CD14-positive monocyte (primary cell): Measurements from ENCODE around the gene GCNA. TPM values are rescaled to one million over a fixed set of nuclear protein-coding genes. Genes with fewer than 3 reads are reported as not detected.

Experiments
- DNase-seq, 3 donors: peaks; one replicate each; pipeline ENCODE4 v3.0.0-alpha.2; 2011 to 2022
- H2AFZ ChIP-seq: 2 replicates; pipeline ENCODE4 v1.6.0; 2012; ENCODE audit warnings: mild to moderate bottlenecking, low read depth, low read length, inconsistent platforms; ENCODE audit not compliant: insufficient read depth, poor library complexity, severe bottlenecking
- H3K27ac ChIP-seq, 2 donors: 1 replicate in 1 of 2; 2 replicates in 1 of 2; pipeline ENCODE4 v1.5.1; 2012 to 2013; ENCODE audit warnings: low read length in 2 of 2, control low read depth in 1 of 2, inconsistent platforms in 1 of 2, low read depth in 1 of 2, mild to moderate bottlenecking in 1 of 2
- H3K27me3 ChIP-seq, 2 donors: one replicate each; pipeline versions ENCODE4 v1.6.0 to v1.6.1; 2011 to 2013; ENCODE audit warnings: low read length in 2 of 2; ENCODE audit not compliant: control insufficient read depth in 2 of 2, insufficient read depth in 2 of 2
- H3K36me3 ChIP-seq, 2 donors: replicated peaks in 1 of 2; 1 replicate in 1 of 2; 2 replicates in 1 of 2; pipeline versions ENCODE4 v1.5.1 to v1.6.1; 2012 to 2013; ENCODE audit warnings: low read length in 2 of 2, control low read depth in 1 of 2, inconsistent platforms in 1 of 2, mild to moderate bottlenecking in 1 of 2; ENCODE audit not compliant: insufficient read depth in 2 of 2, control insufficient read depth in 1 of 2
- H3K4me1 ChIP-seq, 2 donors: 1 replicate in 1 of 2; 2 replicates in 1 of 2; pipeline versions ENCODE4 v1.5.1 to v1.6.1; 2012 to 2013; ENCODE audit warnings: low read length in 2 of 2, control low read depth in 1 of 2, inconsistent platforms in 1 of 2, mild to moderate bottlenecking in 1 of 2, moderate library complexity in 1 of 2; ENCODE audit not compliant: insufficient read depth in 2 of 2, control insufficient read depth in 1 of 2
- H3K4me2 ChIP-seq: replicated peaks from 2 replicates; pipeline ENCODE3; 2012; ENCODE audit warnings: low read length, moderate library complexity, mild to moderate bottlenecking; ENCODE audit not compliant: poor library complexity, severe bottlenecking; ENCODE audit errors: extremely low read depth
- H3K4me3 ChIP-seq, 3 experiments: fragments of 200-600 bp in 1 of 3; sonication (generic) in 1 of 3; replicated peaks in 1 of 3; 1 replicate in 2 of 3; 2 replicates in 1 of 3; pipeline ENCODE4 v1.5.1; 2011 to 2013; ENCODE audit warnings: low read length in 3 of 3, mild to moderate bottlenecking in 3 of 3, control low read depth in 2 of 3, low read depth in 2 of 3, inconsistent platforms in 1 of 3, moderate library complexity in 1 of 3
- H3K79me2 ChIP-seq: 2 replicates; pipeline ENCODE4 v1.6.0; 2012; ENCODE audit warnings: mild to moderate bottlenecking, control low read depth, inconsistent platforms, low read length, moderate library complexity; ENCODE audit not compliant: insufficient read depth
- H3K9ac ChIP-seq: 2 replicates; pipeline ENCODE4 v1.6.0; 2017; ENCODE audit warnings: low read length, mild to moderate bottlenecking; ENCODE audit not compliant: insufficient read depth, poor library complexity, severe bottlenecking
- H3K9me3 ChIP-seq, 2 donors: replicated peaks in 1 of 2; 1 replicate in 1 of 2; 2 replicates in 1 of 2; pipeline versions ENCODE4 v1.5.1 to v1.6.1; 2012 to 2013; ENCODE audit warnings: low read length in 2 of 2, control low read depth in 1 of 2; ENCODE audit not compliant: control insufficient read depth in 1 of 2, insufficient read depth in 1 of 2
- H4K20me1 ChIP-seq: 2 replicates; pipeline ENCODE4 v1.6.0; 2012; ENCODE audit warnings: mild to moderate bottlenecking, low read length, control low read depth, moderate library complexity; ENCODE audit not compliant: insufficient read depth
- H3K27ac Mint-ChIP-seq, 7 donors: one replicate each; pipeline ENCODE4 v1.8.0; 2020; ENCODE audit warnings: mild to moderate bottlenecking in 7 of 7, mixed read lengths in 7 of 7, moderate library complexity in 6 of 7, inconsistent platforms in 2 of 7
- H3K27me3 Mint-ChIP-seq, 3 donors: one replicate each; pipeline ENCODE4 v1.8.0; 2021 to 2022; ENCODE audit warnings: low read depth in 3 of 3, mild to moderate bottlenecking in 3 of 3, mixed read lengths in 3 of 3, moderate library complexity in 3 of 3, inconsistent platforms in 1 of 3
- H3K36me3 Mint-ChIP-seq, 2 donors: one replicate each; pipeline ENCODE4 v1.8.0; 2020; ENCODE audit warnings: mixed read lengths in 2 of 2, inconsistent platforms in 1 of 2, mild to moderate bottlenecking in 1 of 2
- H3K4me1 Mint-ChIP-seq: one replicate; pipeline ENCODE4 v1.8.0; 2020; ENCODE audit warnings: mild to moderate bottlenecking, mixed read lengths
- H3K4me3 Mint-ChIP-seq, 2 donors: one replicate each; pipeline ENCODE4 v1.8.0; 2020; ENCODE audit warnings: mild to moderate bottlenecking in 2 of 2, mixed read lengths in 2 of 2, moderate library complexity in 1 of 2
- H3K9me3 Mint-ChIP-seq, 7 donors: one replicate each; pipeline ENCODE4 v1.8.0; 2020 to 2022; ENCODE audit warnings: mixed read lengths in 7 of 7, mild to moderate bottlenecking in 6 of 7, moderate library complexity in 6 of 7, inconsistent platforms in 2 of 7
- CTCF ChIP-seq: fragments of 200-600 bp; IDR thresholded peaks from one replicate; pipeline ENCODE4 v1.8.0; 2022; ENCODE audit warnings: antibody characterized with exemption, mild to moderate bottlenecking
- WGBS: methylation state at CpG from one replicate; pipeline ENCODE4 v1.1.5; 2013; ENCODE audit warnings: missing lambda C conversion rate; ENCODE audit not compliant: insufficient coverage; 5-methylcytosine and 5-hydroxymethylcytosine counted together
- intact Hi-C, 2 donors: fragments of 100-400 bp; cut with micrococcal nuclease; formaldehyde crosslinking; loops; one replicate each; pipeline versions ENCODE4 v1.15.0 to v1.15.1; 2023
- polyA plus RNA-seq, 3 donors: library from polyadenylated mRNA; depleted of rRNA in 1 of 3; unstranded in 2 of 3; stranded (reverse) in 1 of 3; fragments of 300-500 nt in 2 of 3; fragments of >200 nt in 1 of 3; fragmentation: Illumina TruSeq in 2 of 3; gene quantifications; 1 replicate in 2 of 3; 2 replicates in 1 of 3; pipeline ENCODE4 v1.2.3, GENCODE V29; 2012 to 2021

Gene GCNA
- polyA plus RNA-seq, 3 donors, result 0.26 to 4.7 (median 0.27) TPM

GRCh38 chrX:71623714-71624113 lies 45.5 kb downstream of the GCNA start:
- H3K27me3 Mint-ChIP-seq, result peaks cover 2 to 7% (median 3%) of the 10 kb centered on the region in 3 donors
- H3K36me3 ChIP-seq, result no peaks in the 10 kb centered on the region
- peaks cover 0 to 2% (median 0%) of the 10 kb centered on the region in 7 donors for H3K9me3 Mint-ChIP-seq
- DNase-seq, result no peak
- no peaks in the 10 kb centered on the region for H4K20me1 ChIP-seq
- no peak overlapping the region for H2AFZ ChIP-seq
- no peaks in the 10 kb centered on the region for H3K36me3 Mint-ChIP-seq
- H3K27ac ChIP-seq, result no peak overlapping the region
- H3K4me3 Mint-ChIP-seq, result no peak overlapping the region
- peaks cover 6 to 11% of the 10 kb centered on the region in 2 donors for H3K4me1 ChIP-seq
- H3K4me2 ChIP-seq, result no peak overlapping the region
- H3K9ac ChIP-seq, result no peak overlapping the region
- H3K4me3 ChIP-seq, result no peak overlapping the region
- no peaks in the 10 kb centered on the region for H3K79me2 ChIP-seq
- no peaks in the 10 kb centered on the region for H3K27me3 ChIP-seq
- WGBS, result no CpG with 5 or more reads among the region's 3 CpGs
- TF ChIP-seq CTCF, result no peak
- peak overlapping the region in 1 of 7 donors; percentile 42 for H3K27ac Mint-ChIP-seq
- H3K9me3 ChIP-seq, result no peaks in the 10 kb centered on the region
- H3K4me1 Mint-ChIP-seq, result peaks cover 6% of the 10 kb centered on the region
- intact Hi-C loops, result no loop called here

GRCh38 chrX:71625471-71625870 lies 47.2 kb downstream of the GCNA start:
- H3K9ac ChIP-seq, result no peak overlapping the region
- no peak for DNase-seq
- no peak overlapping the region for H2AFZ ChIP-seq
- no peaks in the 10 kb centered on the region for H4K20me1 ChIP-seq
- Mint-ChIP-seq H3K36me3 (no peaks in the 10 kb centered on the region), H3K27ac (no peak overlapping the region), H3K27me3 (peaks cover 2 to 7% (median 3%) of the 10 kb centered on the region in 3 donors), H3K4me3 (no peak overlapping the region), H3K9me3 (no peaks in the 10 kb centered on the region), H3K4me1 (peaks cover 9% of the 10 kb centered on the region)
- WGBS, result 85% methylated on average over 3 of the region's 5 CpGs
- no peaks in the 10 kb centered on the region for H3K79me2 ChIP-seq
- H3K4me2 ChIP-seq, result no peak overlapping the region
- no peaks in the 10 kb centered on the region for H3K36me3 ChIP-seq
- H3K27ac ChIP-seq, result no peak overlapping the region
- intact Hi-C loops, result no loop called here
- H3K4me3 ChIP-seq, result no peak overlapping the region
- no peak for TF ChIP-seq CTCF
- peaks cover 4 to 8% of the 10 kb centered on the region in 2 donors for H3K4me1 ChIP-seq
- H3K27me3 ChIP-seq, result no peaks in the 10 kb centered on the region
- no peaks in the 10 kb centered on the region for H3K9me3 ChIP-seq
